Liver (tissue), 3 donors: Measurements from ENCODE around the gene SLC35G2.
"Not testable (repeated sequence)": the region's sequence is repeated elsewhere in the genome, so short reads cannot be mapped to it uniquely, and the experiment has no call there.

ENCODE experiments used
- EGR1 ChIP-seq, 2 donors: IDR thresholded peaks; 2 replicates each; pipeline ENCODE4 v1.6.1; 2016 to 2018; ENCODE audit warnings: antibody characterized with exemption in 2 of 2, low read depth in 2 of 2
- JUND ChIP-seq, 2 donors: IDR thresholded peaks; 2 replicates each; pipeline ENCODE4 v1.6.1; 2016; ENCODE audit warnings: antibody characterized with exemption in 2 of 2
- SP1 ChIP-seq: IDR thresholded peaks from 2 replicates; pipeline ENCODE4 v1.6.1; 2018; ENCODE audit warnings: antibody characterized with exemption, mild to moderate bottlenecking
- TF ChIP-seq, protein P1 (sequence below): fragments of 150-350 bp; IDR thresholded peaks from 2 replicates; pipeline ENCODE4 v1.5.1; 2017; ENCODE audit warnings: improper control_type of control experiment, low read depth, low read length; ENCODE audit not compliant: missing input control
- TF ChIP-seq, protein P2 (sequence below): IDR thresholded peaks from 2 replicates; pipeline ENCODE4 v1.6.1; 2016; ENCODE audit warnings: antibody characterized with exemption
- TF ChIP-seq, protein P3 (sequence below): IDR thresholded peaks from 2 replicates; pipeline ENCODE4 v1.6.1; 2016; ENCODE audit warnings: antibody characterized with exemption
- donor health status: healthy.
- donor health status: healthy.

DNA sequence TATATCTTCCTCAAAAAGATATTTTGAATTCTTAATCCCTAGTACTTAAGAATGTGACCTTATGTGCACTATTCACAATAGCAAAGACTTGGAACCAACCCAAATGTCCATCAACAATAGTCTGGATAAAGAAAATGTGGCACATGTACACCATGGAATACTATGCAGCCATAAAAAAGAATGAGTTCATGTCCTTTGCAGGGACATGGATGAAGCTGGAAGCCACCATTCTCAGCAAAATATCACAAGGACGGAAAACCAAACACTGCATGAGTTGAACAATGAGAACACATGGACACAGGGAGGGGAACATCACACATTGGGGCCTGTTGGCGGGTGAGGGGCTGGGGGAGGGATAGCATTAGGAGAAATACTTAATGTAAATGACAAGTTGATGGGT, 60.6 kb downstream of the SLC35G2 start:
- TF ChIP-seq, protein P1, sequence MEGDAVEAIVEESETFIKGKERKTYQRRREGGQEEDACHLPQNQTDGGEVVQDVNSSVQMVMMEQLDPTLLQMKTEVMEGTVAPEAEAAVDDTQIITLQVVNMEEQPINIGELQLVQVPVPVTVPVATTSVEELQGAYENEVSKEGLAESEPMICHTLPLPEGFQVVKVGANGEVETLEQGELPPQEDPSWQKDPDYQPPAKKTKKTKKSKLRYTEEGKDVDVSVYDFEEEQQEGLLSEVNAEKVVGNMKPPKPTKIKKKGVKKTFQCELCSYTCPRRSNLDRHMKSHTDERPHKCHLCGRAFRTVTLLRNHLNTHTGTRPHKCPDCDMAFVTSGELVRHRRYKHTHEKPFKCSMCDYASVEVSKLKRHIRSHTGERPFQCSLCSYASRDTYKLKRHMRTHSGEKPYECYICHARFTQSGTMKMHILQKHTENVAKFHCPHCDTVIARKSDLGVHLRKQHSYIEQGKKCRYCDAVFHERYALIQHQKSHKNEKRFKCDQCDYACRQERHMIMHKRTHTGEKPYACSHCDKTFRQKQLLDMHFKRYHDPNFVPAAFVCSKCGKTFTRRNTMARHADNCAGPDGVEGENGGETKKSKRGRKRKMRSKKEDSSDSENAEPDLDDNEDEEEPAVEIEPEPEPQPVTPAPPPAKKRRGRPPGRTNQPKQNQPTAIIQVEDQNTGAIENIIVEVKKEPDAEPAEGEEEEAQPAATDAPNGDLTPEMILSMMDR, result not testable (repeated sequence)
- TF ChIP-seq, protein P2, sequence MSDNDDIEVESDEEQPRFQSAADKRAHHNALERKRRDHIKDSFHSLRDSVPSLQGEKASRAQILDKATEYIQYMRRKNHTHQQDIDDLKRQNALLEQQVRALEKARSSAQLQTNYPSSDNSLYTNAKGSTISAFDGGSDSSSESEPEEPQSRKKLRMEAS, result not testable (repeated sequence)
- TF ChIP-seq SP1; JUND (IDR thresholded peaks at IDR 0.05); EGR1 (IDR thresholded peaks at IDR 0.05; ENCODE audit: low read depth in 2 of 2): not testable (repeated sequence)
- TF ChIP-seq, protein P3, sequence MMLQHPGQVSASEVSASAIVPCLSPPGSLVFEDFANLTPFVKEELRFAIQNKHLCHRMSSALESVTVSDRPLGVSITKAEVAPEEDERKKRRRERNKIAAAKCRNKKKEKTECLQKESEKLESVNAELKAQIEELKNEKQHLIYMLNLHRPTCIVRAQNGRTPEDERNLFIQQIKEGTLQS, result not testable (repeated sequence)
